Stimulated activated CD4-positive, alpha-beta T cell treated with anti-CD3 and anti-CD28 coated beads, Interleukin-12 subunit alpha, Interleukin-12 subunit beta, amount 100 ng/mL, for 4 hours (primary cell): ENCODE measurements around the gene NECAB2.

Experiments
- DNase-seq: peaks from one replicate; pipeline ENCODE4 v3.0.0-alpha.2; 2020

The NECAB2 gene

GRCh38 chr16:84029297-84030047 lies 61.4 kb downstream of the NECAB2 start:
- DNase-seq, result no peak

- no peak for DNase-seq
Measured at GRCh38 chr16:84031556-84031955, 63.5 kb downstream of the NECAB2 start.

GRCh38 chr16:84032458-84033178 lies 64.6 kb downstream of the NECAB2 start:
- no peak for DNase-seq

GRCh38 chr16:84033251-84034195 lies 65.5 kb downstream of the NECAB2 start:
- no peak for DNase-seq

GRCh38 chr16:84034516-84034915 lies 66.5 kb downstream of the NECAB2 start:
- no peak for DNase-seq

- DNase-seq, result no peak
Measured at GRCh38 chr16:84036131-84036530, 68.1 kb downstream of the NECAB2 start.

GRCh38 chr16:84036982-84037425 lies 69.0 kb downstream of the NECAB2 start:
- DNase-seq, result no peak

GRCh38 chr16:84038469-84038868 lies 70.4 kb downstream of the NECAB2 start:
- no peak for DNase-seq

- no peak for DNase-seq
Measured at GRCh38 chr16:84039696-84040095, 71.7 kb downstream of the NECAB2 start.

GRCh38 chr16:84040226-84040822 lies 72.3 kb downstream of the NECAB2 start:
- DNase-seq, result no peak

- DNase-seq, result no peak
Measured at GRCh38 chr16:84040823-84041820, 73.1 kb downstream of the NECAB2 start.

- no peak for DNase-seq
Measured at GRCh38 chr16:84041881-84042280, 73.8 kb downstream of the NECAB2 start.

- DNase-seq, result no peak
Measured at GRCh38 chr16:84042308-84042878, 74.3 kb downstream of the NECAB2 start, which contains the start of gene SLC38A8. SLC38A8 (minus strand) TSS chr16:84042795; CDS start chr16:84042157, 638 bp downstream.

GRCh38 chr16:84042879-84043485 lies 74.9 kb downstream of the NECAB2 start:
- no peak for DNase-seq

- DNase-seq, result no peak
Measured at GRCh38 chr16:84043486-84044117, 75.6 kb downstream of the NECAB2 start.

- DNase-seq, result no peak
Measured at GRCh38 chr16:84044118-84044488, 76.1 kb downstream of the NECAB2 start.

- DNase-seq, result no peak
Measured at GRCh38 chr16:84045001-84045817, 77.2 kb downstream of the NECAB2 start.

GRCh38 chr16:84045818-84046470 lies 77.9 kb downstream of the NECAB2 start:
- no peak for DNase-seq

- DNase-seq, result no peak
Measured at GRCh38 chr16:84047206-84047605, 79.2 kb downstream of the NECAB2 start.
